HEK293 (cell line): ENCODE data around the gene PCNX3.

ENCODE experiments used
- GLIS2 ChIP-seq: fragments of 450-650 bp; formaldehyde crosslinking; IDR thresholded peaks from 2 replicates; pipeline ENCODE4 v1.5.1; 2016; ENCODE audit warnings: missing biosample characterization, missing genetic modification characterization
- PBX3 ChIP-seq: sonication (generic); formaldehyde crosslinking; IDR thresholded peaks from 2 replicates; pipeline ENCODE4 v1.8.1; 2022; ENCODE audit warnings: mild to moderate bottlenecking, moderate library complexity, missing genetic modification reagents
- PRDM1 ChIP-seq: fragments of 450-650 bp; formaldehyde crosslinking; IDR thresholded peaks from 2 replicates; pipeline ENCODE4; 2016; ENCODE audit warnings: missing biosample characterization, missing genetic modification characterization
- REPIN1 ChIP-seq: fragments of 450-650 bp; formaldehyde crosslinking; IDR thresholded peaks from 2 replicates; pipeline ENCODE4 v1.5.1; 2017; ENCODE audit warnings: missing biosample characterization, missing genetic modification characterization, low read depth
- TSHZ1 ChIP-seq: fragments of 450-650 bp; formaldehyde crosslinking; IDR thresholded peaks from 2 replicates; pipeline ENCODE4 v1.5.1; 2016; ENCODE audit warnings: missing biosample characterization, missing genetic modification characterization, borderline replicate concordance
- ZBTB11 ChIP-seq: fragments of 450-650 bp; formaldehyde crosslinking; conservative IDR thresholded peaks from 2 replicates; pipeline ENCODE4 v1.5.1; 2016; ENCODE audit warnings: low read depth, missing biosample characterization, missing genetic modification characterization
- ZNF121 ChIP-seq: fragments of 450-650 bp; formaldehyde crosslinking; IDR thresholded peaks from 2 replicates; pipeline ENCODE4 v1.5.1; 2016; ENCODE audit warnings: missing biosample characterization, missing genetic modification characterization
- ZNF133 ChIP-seq: fragments of 450-650 bp; formaldehyde crosslinking; IDR thresholded peaks from 2 replicates; pipeline ENCODE4 v1.5.1; 2016; ENCODE audit warnings: missing biosample characterization, missing genetic modification characterization
- ZNF266 ChIP-seq: fragments of 450-650 bp; formaldehyde crosslinking; IDR thresholded peaks from 2 replicates; pipeline ENCODE4 v1.5.1; 2016; ENCODE audit warnings: missing biosample characterization, missing genetic modification characterization, low read depth
- ZNF274 ChIP-seq, 2 experiments: fragments of 200-500 bp in 1 of 2; fragments of 450-650 bp in 1 of 2; sonication (Bioruptor generic) in 1 of 2; formaldehyde crosslinking in 1 of 2; IDR thresholded peaks; 2 replicates each; pipeline versions ENCODE4 v1.5.1 to v1.6.1; 2014 to 2016; ENCODE audit warnings: borderline replicate concordance in 1 of 2, inconsistent platforms in 1 of 2, low read length in 1 of 2, missing biosample characterization in 1 of 2, missing genetic modification characterization in 1 of 2

- TF ChIP-seq ZNF133: no peak
- TF ChIP-seq ZNF274 (IDR thresholded peaks at IDR 0.05; ENCODE audit: low read length): no peak
- no peak for TF ChIP-seq ZNF274 (tag by site-specific recombination; IDR thresholded peaks at IDR 0.05; ENCODE audit: borderline replicate concordance)
- no peak for TF ChIP-seq REPIN1 (tag by site-specific recombination)
- TF ChIP-seq ZNF121 (tag by site-specific recombination): no peak
- TF ChIP-seq PRDM1 (tag by site-specific recombination): no peak
- TF ChIP-seq TSHZ1: no peak
- no peak for TF ChIP-seq GLIS2 (tag by site-specific recombination)
- TF ChIP-seq ZNF266 (tag by site-specific recombination): no peak
- no peak for TF ChIP-seq PBX3 (CRISPR knock-in tag)
- no peak for TF ChIP-seq ZBTB11 (tag by site-specific recombination)
Observed at GRCh38 chr11:65685981-65686380, 70.4 kb downstream of the PCNX3 start.
